Measurements from ENCODE around the gene RASGRF1. TPM values are rescaled to one million over a fixed set of nuclear protein-coding genes. Genes with fewer than 3 reads are reported as not detected.

The RASGRF1 gene
- total RNA-seq, 4 donors from 2014 or later, result not detected

DNA sequence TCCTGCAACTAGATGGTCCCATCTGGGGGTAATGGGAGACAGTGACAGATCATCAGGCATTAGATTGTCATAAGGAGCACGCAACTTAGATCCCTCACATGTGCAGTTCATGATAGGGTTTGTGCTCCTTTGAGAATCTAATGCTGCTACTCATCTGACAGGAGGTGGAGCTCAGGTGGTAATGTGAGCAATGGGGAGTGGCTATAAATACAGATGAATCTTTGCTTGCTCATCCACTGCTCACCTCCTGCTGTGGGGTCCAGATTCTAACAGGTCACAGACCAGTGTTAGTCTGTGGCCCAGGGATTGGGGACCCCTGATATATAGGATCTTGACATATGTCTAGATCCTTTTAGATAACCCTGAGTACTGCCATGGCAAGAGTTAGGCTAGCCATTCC, 52.7 kb downstream of the RASGRF1 start:
- H3K27me3 ChIP-seq, result peaks cover 0 to 3% (median 0%) of the 10 kb centered on the region in 3 donors
- ATAC-seq (no peak), DNase-seq (no peak)
- no peak overlapping the region for H3K27ac ChIP-seq
- no peak overlapping the region for H3K4me3 ChIP-seq
- in situ Hi-C loops (cut with MboI; ENCODE audit: low sequenced_read_pairs in 4 of 4), result loop anchor here in 1 of 4 donors (10.0 kb wide), 1 partner anchor 147 kb away; no protein-coding TSS in a partner anchor
- no peaks in the 10 kb centered on the region for H3K36me3 ChIP-seq
- no peaks in the 10 kb centered on the region for H3K9me3 ChIP-seq
- TF ChIP-seq, protein P1, sequence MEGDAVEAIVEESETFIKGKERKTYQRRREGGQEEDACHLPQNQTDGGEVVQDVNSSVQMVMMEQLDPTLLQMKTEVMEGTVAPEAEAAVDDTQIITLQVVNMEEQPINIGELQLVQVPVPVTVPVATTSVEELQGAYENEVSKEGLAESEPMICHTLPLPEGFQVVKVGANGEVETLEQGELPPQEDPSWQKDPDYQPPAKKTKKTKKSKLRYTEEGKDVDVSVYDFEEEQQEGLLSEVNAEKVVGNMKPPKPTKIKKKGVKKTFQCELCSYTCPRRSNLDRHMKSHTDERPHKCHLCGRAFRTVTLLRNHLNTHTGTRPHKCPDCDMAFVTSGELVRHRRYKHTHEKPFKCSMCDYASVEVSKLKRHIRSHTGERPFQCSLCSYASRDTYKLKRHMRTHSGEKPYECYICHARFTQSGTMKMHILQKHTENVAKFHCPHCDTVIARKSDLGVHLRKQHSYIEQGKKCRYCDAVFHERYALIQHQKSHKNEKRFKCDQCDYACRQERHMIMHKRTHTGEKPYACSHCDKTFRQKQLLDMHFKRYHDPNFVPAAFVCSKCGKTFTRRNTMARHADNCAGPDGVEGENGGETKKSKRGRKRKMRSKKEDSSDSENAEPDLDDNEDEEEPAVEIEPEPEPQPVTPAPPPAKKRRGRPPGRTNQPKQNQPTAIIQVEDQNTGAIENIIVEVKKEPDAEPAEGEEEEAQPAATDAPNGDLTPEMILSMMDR (IDR thresholded peaks at IDR 0.05 in 4 of 5, conservative IDR thresholded peaks at IDR 0.05 in 1 of 5), result no peak
- no peak for TF ChIP-seq POLR2A (IDR thresholded peaks at IDR 0.05)
- intact Hi-C loops (cut with DNase I; ENCODE audit: low total_unique reads), result no loop called here
- no peaks in the 10 kb centered on the region for H3K4me1 ChIP-seq

DNA sequence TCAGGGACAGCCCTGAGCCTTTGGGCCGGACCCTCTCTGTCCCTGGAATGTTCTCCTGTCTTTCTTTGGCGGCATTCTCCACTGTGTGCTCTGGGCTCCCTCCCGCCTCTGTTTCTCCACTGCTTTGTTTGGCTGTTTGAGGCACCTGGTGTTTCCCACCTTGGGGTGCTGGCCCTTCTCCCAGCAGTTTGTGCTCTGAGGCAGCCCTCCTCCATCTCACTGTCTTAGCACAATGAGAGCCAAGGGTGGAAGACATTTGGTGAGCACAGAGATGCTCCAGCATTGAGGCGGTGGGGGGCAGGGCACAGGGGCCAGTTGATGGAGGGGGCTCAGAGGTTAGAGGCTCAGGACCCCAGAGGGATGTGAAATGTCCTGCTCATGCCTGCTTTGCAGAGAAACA, 54.3 kb downstream of the RASGRF1 start:
- no peaks in the 10 kb centered on the region for H3K4me1 ChIP-seq
- H3K9me3 ChIP-seq, result no peaks in the 10 kb centered on the region
- intact Hi-C loops (cut with DNase I; ENCODE audit: low total_unique reads), result no loop called here
- H3K27ac ChIP-seq, result no peak overlapping the region
- peaks cover 0 to 3% (median 0%) of the 10 kb centered on the region in 3 donors for H3K27me3 ChIP-seq
- H3K36me3 ChIP-seq, result no peaks in the 10 kb centered on the region
- TF ChIP-seq, protein P1 (IDR thresholded peaks at IDR 0.05 in 4 of 5, conservative IDR thresholded peaks at IDR 0.05 in 1 of 5), result no peak
- no peak for TF ChIP-seq POLR2A (IDR thresholded peaks at IDR 0.05)
- DNase-seq (no peak), ATAC-seq (no peak)
- in situ Hi-C loops (cut with MboI; ENCODE audit: low sequenced_read_pairs in 4 of 4), result loop anchor here in 1 of 4 donors (10.0 kb wide), 1 partner anchor 148 kb away; no protein-coding TSS in a partner anchor
- H3K4me3 ChIP-seq, result no peak overlapping the region

DNA sequence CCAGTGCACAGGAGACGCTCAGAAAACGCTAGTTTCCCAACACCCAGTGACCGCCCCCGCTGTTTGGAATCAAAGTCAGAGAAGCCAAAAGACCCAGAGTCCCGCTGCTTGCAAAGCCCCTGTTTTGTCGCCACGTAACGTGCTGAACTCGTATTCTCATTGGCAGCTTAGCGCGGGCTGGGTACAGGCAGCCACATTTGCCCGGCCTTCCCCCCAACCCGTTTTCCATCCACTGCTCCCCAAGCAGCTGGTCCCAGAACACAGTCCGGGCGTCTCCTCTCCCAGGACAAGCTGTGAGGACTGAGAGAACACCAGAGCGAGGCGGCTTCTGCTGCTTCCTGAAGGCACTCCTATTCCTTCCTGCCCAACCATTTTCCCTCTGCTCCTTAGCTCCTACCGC, 54.8 kb downstream of the RASGRF1 start:
- no peak for DNase-seq
- Histone ChIP-seq H3K4me1 (no peaks in the 10 kb centered on the region), H3K36me3 (no peaks in the 10 kb centered on the region), H3K27ac (no peak overlapping the region), H3K4me3 (no peak overlapping the region), H3K27me3 (peaks cover 0 to 3% (median 0%) of the 10 kb centered on the region in 3 donors), H3K9me3 (no peaks in the 10 kb centered on the region)
- TF ChIP-seq, protein P1 (IDR thresholded peaks at IDR 0.05 in 4 of 5, conservative IDR thresholded peaks at IDR 0.05 in 1 of 5), result no peak
- TF ChIP-seq POLR2A (IDR thresholded peaks at IDR 0.05), result no peak
- in situ Hi-C loops (cut with MboI; ENCODE audit: low sequenced_read_pairs in 4 of 4), result loop anchor here in 1 of 4 donors (10.0 kb wide), 1 partner anchor 149 kb away; no protein-coding TSS in a partner anchor
- intact Hi-C loops (cut with DNase I; ENCODE audit: low total_unique reads), result no loop called here
- no peak for ATAC-seq

DNA sequence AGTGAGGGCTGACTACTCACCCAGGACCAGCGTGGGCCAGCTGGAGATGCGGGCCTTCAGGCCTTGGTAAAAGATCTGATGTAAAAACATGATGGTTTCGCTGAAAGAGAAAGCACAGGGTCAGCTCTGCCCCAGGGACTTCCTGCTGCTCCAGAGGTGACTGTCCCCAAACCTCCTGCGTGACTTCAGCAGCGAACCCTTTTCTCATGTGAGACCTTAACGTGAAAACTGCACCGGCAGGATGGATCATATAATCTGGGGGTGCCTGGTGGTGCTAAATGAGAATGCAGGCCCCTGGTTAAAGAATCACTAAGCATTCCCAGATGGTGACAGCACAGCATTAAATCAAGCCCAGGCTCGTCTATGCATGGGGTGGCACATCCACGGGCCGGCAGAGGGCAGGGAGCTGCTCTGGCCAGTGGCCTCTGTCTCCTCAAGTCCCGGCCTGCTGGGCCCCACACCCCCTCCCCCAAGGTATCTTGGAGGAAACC, 55.4 kb downstream of the RASGRF1 start:
- Histone ChIP-seq H3K9me3 (no peaks in the 10 kb centered on the region), H3K27ac (no peak overlapping the region), H3K4me1 (no peaks in the 10 kb centered on the region), H3K4me3 (no peak overlapping the region), H3K27me3 (peaks cover 0 to 3% (median 0%) of the 10 kb centered on the region in 3 donors), H3K36me3 (no peaks in the 10 kb centered on the region)
- no peak for ATAC-seq
- intact Hi-C loops (cut with DNase I; ENCODE audit: low total_unique reads), result no loop called here
- in situ Hi-C loops (cut with MboI; ENCODE audit: low sequenced_read_pairs in 4 of 4), result loop anchor here in 1 of 4 donors (10.0 kb wide), 1 partner anchor 150 kb away; no protein-coding TSS in a partner anchor
- TF ChIP-seq, protein P1 (IDR thresholded peaks at IDR 0.05 in 4 of 5, conservative IDR thresholded peaks at IDR 0.05 in 1 of 5), result no peak
- no peak for TF ChIP-seq POLR2A (IDR thresholded peaks at IDR 0.05)
- no peak for DNase-seq
